Body of pancreas (tissue), 4 donors: ENCODE measurements around the gene TWSG1.

Experiments
- POLR2A ChIP-seq, 3 donors: fragments of 450-650 bp; IDR thresholded peaks; one replicate each; pipeline ENCODE4 v1.6.1; 2016; ENCODE audit warnings: antibody characterized with exemption in 3 of 3, mild to moderate bottlenecking in 2 of 3
- TF ChIP-seq, protein P1 (sequence below), 7 experiments: fragments of 450-650 bp in 4 of 7; fragments of 200-600 bp in 3 of 7; sonication (generic) in 3 of 7; IDR thresholded peaks; one replicate each; pipeline ENCODE4 v1.5.1; 2016 to 2019; ENCODE audit warnings: antibody characterized with exemption in 7 of 7

DNA sequence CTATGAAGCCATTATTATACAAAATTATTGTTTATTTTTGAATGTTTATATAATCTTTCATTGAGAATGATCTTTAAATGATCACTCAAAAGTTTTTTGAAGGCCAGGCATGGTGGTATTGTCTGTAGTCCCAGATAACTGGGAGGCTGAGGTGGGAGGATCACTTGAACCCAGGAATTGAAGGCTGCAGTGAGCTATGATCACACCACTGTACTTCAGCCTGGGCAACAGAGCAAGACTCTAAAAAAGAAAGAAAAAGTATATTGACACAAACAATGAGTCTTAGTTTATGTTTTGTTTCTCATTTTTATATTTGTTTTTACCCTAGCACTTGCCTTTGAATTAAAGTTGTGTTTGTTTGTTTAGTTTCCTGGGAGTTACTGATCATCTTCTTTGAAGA, 2.3 kb downstream of the TWSG1 start:
- TF ChIP-seq, protein P1, sequence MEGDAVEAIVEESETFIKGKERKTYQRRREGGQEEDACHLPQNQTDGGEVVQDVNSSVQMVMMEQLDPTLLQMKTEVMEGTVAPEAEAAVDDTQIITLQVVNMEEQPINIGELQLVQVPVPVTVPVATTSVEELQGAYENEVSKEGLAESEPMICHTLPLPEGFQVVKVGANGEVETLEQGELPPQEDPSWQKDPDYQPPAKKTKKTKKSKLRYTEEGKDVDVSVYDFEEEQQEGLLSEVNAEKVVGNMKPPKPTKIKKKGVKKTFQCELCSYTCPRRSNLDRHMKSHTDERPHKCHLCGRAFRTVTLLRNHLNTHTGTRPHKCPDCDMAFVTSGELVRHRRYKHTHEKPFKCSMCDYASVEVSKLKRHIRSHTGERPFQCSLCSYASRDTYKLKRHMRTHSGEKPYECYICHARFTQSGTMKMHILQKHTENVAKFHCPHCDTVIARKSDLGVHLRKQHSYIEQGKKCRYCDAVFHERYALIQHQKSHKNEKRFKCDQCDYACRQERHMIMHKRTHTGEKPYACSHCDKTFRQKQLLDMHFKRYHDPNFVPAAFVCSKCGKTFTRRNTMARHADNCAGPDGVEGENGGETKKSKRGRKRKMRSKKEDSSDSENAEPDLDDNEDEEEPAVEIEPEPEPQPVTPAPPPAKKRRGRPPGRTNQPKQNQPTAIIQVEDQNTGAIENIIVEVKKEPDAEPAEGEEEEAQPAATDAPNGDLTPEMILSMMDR (IDR thresholded peaks at IDR 0.05) = no peak
- TF ChIP-seq POLR2A (IDR thresholded peaks at IDR 0.05) = no peak
